ENCODE results near the gene MON1B.
"Not testable (repeated sequence)": the region's sequence is repeated elsewhere in the genome, so short reads cannot be mapped to it uniquely, and the experiment has no call there.

Gene MON1B

DNA sequence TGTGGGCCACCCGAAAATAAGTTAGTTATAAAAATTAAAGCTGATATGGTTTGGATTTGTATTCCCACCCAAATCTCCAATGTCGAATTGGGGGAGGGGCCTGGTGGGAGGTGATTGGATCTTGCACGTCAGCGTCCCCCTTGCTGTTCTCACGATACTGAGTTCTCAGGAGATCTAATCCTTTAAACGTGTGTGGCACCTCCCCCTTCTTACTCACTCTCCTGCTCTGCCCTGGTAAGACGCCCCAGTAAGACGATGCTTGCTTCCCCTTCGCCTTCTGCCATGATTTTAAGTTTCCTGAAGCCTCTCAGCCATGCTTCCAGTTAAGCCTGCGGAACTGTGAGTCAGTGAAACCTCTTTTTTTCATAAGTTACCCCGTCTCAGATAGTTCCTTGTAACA, 43.6 kb downstream of the MON1B start:
- ATAC-seq (replicated peaks) (no peak), DNase-seq (no peak)
- H3K27ac Mint-ChIP-seq, result peak overlapping the region in 1 of 2 donors; percentile 1
- H3K36me3 Mint-ChIP-seq (ENCODE audit: insufficient read depth), result no peaks in the 10 kb centered on the region
- H3K27me3 Mint-ChIP-seq, result peaks cover 33 to 56% of the 10 kb centered on the region in 2 donors
- no peak overlapping the region for H3K4me3 Mint-ChIP-seq
- peaks cover 5 to 6% of the 10 kb centered on the region in 2 donors for H3K4me1 Mint-ChIP-seq (ENCODE audit: low read depth in 2 of 2)
- no peaks in the 10 kb centered on the region for H3K9me3 Mint-ChIP-seq

DNA sequence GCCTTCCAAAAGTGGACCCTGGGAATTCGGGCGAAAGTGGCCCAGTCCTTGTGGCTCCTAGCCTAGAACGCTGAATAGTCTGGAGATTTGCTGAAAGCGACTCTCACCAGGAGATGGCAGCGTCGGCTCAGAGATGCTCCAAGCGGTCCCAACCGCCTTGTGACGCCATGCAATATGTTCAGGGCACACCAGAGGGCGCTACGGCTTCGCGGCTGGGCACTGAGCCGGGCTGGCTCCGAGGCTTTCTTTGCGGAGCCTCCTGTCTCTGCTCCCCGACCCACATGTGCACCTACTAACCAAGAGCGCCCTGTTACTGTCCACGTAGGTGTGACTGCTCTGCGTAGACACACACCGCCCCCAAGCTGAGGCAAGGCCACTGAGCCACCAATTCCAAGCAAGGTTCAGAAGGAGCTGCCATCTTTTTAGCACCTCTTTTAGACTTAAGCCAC, 45.1 kb downstream of the MON1B start:
- ATAC-seq (replicated peaks) (peak; percentile 99), DNase-seq (peak; percentile 81 to 88 (median 86))
- peaks cover 5 to 6% of the 10 kb centered on the region in 2 donors for H3K4me1 Mint-ChIP-seq (ENCODE audit: low read depth in 2 of 2)
- no peaks in the 10 kb centered on the region for H3K36me3 Mint-ChIP-seq (ENCODE audit: insufficient read depth)
- peak overlapping the region; percentile 38 to 61 for H3K4me3 Mint-ChIP-seq
- peaks cover 27 to 48% of the 10 kb centered on the region in 2 donors for H3K27me3 Mint-ChIP-seq
- no peak overlapping the region for H3K27ac Mint-ChIP-seq
- no peaks in the 10 kb centered on the region for H3K9me3 Mint-ChIP-seq

DNA sequence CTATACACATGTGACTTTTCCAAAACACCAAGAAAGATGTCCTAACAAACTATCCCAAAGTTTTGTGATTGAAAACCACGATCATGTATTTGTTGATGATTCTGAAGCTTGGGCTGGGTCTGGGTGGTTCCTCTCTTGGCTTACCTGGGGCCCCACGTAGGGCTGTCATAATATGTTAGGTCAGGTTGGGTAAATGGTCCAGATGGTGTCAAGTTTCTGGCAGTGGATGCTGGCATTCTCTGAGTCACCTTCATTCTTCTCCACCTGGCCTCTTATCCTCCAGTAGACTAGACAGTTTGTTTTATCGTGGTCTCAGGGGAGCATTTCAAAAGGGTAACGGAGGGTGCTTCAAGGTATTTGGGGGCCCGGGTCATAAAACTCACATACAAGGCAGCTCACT, 47.6 kb downstream of the MON1B start:
- no peaks in the 10 kb centered on the region for H3K36me3 Mint-ChIP-seq (ENCODE audit: insufficient read depth)
- no peak overlapping the region for H3K4me3 Mint-ChIP-seq
- no peaks in the 10 kb centered on the region for H3K9me3 Mint-ChIP-seq
- H3K27ac Mint-ChIP-seq, result no peak overlapping the region
- H3K4me1 Mint-ChIP-seq (ENCODE audit: low read depth in 2 of 2), result peaks cover 5 to 6% of the 10 kb centered on the region in 2 donors
- peaks cover 25 to 43% of the 10 kb centered on the region in 2 donors for H3K27me3 Mint-ChIP-seq
- no peak for DNase-seq
- ATAC-seq (replicated peaks), result no peak

- H3K27me3 Mint-ChIP-seq, result peaks cover 14 to 24% of the 10 kb centered on the region in 2 donors
- not testable (repeated sequence) for H3K4me3 Mint-ChIP-seq; DNase-seq; H3K36me3 Mint-ChIP-seq (ENCODE audit: insufficient read depth); ATAC-seq (replicated peaks); H3K27ac Mint-ChIP-seq; H3K4me1 Mint-ChIP-seq (ENCODE audit: low read depth in 2 of 2); H3K9me3 Mint-ChIP-seq
Observed at GRCh38 chr16:77242471-77242870, 51.5 kb downstream of the MON1B start.

GRCh38 chr16:77246150-77246549, 55.2 kb downstream of the MON1B start:
- Mint-ChIP-seq H3K27me3 (peaks cover 6 to 15% of the 10 kb centered on the region in 2 donors), H3K4me1 (ENCODE audit: low read depth in 2 of 2) (no peaks in the 10 kb centered on the region), H3K36me3 (ENCODE audit: insufficient read depth) (no peaks in the 10 kb centered on the region), H3K4me3 (no peak overlapping the region), H3K9me3 (no peaks in the 10 kb centered on the region), H3K27ac (no peak overlapping the region)
- DNase-seq (no peak), ATAC-seq (replicated peaks) (no peak)

- DNase-seq (no peak), ATAC-seq (replicated peaks) (no peak)
- no peaks in the 10 kb centered on the region for H3K9me3 Mint-ChIP-seq
- no peak overlapping the region for H3K27ac Mint-ChIP-seq
- no peaks in the 10 kb centered on the region for H3K4me1 Mint-ChIP-seq (ENCODE audit: low read depth in 2 of 2)
- H3K4me3 Mint-ChIP-seq, result no peak overlapping the region
- H3K27me3 Mint-ChIP-seq, result peaks cover 4 to 19% of the 10 kb centered on the region in 2 donors
- no peaks in the 10 kb centered on the region for H3K36me3 Mint-ChIP-seq (ENCODE audit: insufficient read depth)
Observed at GRCh38 chr16:77250400-77250799, 59.4 kb downstream of the MON1B start.
